Stimulated activated CD4-positive, alpha-beta T cell treated with anti-CD3 and anti-CD28 coated beads, Interleukin-1b, Interleukin-23, amount 100 ng/mL, for 48 hours (primary cell): Measurements from ENCODE around the gene CEBPG.

Source experiments
- DNase-seq: peaks from one replicate; pipeline ENCODE4 v3.0.0-alpha.2; 2020

Gene CEBPG

DNA sequence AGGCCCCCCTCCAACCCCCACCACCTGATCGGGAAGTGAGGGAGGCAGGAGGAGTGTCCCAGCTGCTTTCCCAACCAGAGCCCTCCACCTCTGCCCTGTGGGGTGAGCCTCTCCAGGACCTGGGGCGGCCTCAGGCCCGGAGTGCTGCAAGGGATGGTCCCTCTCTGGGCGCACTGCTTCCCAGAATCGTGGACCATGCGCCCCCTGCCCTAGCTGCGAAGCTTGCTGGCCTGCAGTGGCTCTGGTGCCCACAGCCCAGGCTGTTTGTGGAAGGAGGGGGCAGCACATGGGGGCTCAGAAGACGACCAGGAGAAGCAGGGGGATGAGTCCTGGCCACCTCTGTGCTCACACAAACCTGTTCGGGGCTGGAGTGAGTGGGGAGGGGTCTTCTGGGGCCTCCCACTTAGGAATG lies 33.6 kb downstream of the CEBPG start:
- no peak for DNase-seq

DNA sequence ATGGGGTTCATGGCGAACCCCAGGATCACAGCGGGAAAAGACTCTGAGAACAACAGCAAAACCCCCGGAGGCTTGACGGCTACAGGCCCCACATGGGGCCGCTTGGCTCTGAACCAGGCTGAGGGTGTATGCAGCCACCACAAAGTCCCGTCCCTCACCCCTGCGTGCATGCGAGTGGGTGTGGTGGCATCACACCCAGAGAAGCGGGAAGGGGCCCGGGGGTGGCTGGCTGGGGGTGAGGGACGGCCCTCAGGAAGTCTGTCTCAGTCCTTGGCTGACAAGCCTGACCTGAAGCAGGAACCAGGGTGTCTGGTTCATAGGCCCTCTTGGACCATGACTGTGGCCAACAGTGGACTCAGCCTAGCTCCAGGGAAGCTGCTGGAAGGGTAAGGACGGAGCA lies 34.2 kb downstream of the CEBPG start:
- no peak for DNase-seq

DNA sequence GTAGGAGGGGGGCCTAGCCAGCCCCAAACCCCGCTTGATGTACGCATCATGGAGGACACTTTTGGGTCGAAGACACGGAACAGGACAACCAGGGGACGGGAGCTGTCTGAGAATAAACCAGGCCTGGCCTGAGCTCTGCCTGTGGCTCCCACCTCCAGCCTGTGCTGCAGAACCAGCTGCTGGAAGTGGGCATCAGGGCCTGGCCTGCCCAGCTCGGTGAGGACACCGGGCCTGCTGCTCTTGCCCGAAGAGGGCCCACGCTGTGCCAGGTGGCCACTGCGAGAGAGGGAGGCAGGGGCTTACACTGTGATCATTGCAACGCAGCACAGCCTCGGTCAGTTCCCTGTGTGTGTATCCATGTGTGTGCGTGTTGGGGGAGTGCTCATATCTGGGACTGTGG lies 34.6 kb downstream of the CEBPG start:
- no peak for DNase-seq

DNA sequence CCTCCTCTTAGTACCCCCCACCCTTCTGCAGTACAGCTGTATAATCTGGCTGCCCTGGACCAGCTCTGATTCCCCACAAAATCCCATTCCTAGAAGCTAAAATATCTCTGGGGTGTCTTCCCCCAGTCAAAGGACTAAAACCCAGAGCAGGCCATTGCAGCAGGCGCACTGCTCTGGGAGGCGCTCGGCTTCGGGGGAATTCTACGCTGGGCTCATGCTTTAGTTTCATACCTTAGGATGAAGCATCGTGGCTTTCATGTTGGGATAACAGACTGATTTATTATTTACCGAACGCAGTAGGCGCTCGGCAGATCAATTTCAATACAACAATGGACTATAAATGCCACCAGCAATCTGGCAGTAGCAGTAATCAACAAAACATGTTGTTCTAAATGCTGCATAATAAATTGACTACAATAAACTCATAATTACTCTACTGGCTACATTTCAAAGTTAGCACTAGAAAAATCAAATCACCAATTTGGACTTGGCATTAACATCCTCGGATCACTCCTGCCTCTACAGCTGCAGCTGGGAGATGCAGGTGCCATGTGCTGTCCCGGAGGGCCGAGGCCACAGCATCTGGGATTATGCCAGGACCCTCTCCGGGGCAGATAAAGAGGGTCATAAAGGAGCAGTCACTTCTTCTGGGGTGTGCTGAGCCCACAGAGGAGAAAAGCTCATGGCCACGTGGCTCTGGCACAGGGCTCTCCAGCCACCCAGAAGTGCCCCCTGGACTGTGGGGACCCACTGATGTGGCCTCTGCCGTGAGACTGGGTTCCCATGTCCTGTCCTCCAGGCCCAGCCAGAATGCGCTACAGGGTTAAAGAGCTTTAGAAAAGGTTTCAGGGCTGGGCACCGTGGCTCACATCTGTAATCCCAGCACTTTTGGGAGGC lies 35.3 kb downstream of the CEBPG start:
- no peak for DNase-seq

DNA sequence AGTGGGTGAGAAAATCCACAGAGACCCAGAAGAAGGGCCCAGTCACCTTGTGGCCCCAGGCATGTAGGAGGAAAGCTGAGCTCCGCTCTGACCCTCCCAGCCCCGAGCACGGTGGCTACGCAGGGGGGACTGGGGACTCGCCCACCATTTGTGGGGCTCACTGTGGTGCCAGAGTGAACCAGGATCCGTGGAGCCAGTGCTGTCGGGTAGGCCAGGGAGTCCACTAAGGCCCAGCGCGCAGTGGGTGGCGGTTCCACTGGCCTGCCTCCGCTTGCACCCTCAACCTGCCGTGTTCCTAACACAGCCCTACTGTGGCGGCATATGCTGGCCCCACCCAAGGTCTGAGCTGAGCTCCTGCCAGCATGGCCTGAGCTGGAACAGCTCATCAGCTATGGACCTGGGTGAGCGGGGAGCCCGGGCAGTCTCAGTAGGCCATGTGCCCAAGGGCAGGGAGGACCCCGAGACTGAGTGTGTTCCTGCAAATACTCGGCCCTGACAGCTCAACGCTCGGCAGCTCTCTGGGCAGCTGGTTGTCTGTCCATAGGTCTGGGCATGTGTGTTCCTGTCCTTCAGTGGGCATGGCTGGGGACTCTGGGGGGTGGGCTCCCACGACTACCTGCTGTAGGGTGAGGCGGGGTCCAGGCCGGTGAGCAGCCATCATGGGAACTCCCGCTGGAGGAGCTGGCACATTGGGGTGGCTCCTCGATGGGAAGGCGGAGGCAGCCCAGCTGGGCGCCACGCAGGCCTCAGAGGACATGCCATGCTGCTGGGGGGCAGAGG lies 36.6 kb downstream of the CEBPG start:
- DNase-seq, result no peak

DNA sequence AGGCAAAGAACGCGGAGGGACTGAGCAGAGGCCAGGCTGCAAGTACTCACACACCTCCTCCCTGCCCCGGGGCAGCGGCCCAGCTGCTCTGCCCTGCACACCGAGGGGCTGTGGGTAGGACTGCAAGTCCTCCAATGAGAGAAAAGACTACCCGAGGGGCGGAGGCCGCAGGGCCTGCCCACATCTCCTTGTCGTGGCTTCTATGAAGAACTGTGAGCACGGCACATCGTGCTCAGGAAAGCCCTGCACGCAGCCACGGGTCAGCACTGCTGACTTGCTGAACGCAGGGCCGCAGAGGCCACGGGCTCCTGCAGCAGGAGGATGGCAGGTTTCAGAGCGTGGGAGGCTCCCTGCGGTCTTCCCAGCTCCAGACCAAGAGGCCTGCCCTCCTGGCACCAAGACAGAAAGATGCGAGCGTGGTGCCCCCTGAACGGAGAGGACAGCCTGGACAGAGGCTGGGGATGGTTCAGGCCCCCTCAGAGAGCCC lies 37.4 kb downstream of the CEBPG start:
- DNase-seq, result no peak

DNA sequence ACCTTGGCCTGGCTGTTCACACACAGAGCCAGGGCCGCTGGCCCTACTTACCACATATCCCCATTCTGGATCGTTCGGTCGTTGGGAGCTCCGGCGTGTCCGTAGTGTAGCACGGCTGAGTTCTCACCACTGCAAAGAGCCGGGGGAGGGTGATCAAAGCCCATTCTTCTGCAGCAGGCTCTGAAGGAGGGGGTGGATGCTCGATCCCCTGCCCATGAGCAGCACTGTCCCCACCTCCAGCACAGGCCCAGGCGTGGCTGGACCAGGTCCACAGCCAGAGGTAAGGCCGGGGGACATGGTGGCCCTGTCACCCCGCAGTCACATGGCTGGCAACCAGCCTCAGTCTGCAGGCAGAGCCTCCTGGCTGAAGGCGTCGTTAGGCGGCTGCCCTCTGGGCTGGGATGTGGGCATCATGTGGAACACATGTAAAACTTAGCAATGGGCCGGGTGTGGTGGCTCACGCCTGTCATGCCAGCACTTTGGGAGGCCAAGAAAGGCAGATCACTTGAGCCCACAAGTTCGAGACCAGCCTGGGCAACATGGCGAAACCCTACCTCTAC lies 38.2 kb downstream of the CEBPG start:
- no peak for DNase-seq

DNA sequence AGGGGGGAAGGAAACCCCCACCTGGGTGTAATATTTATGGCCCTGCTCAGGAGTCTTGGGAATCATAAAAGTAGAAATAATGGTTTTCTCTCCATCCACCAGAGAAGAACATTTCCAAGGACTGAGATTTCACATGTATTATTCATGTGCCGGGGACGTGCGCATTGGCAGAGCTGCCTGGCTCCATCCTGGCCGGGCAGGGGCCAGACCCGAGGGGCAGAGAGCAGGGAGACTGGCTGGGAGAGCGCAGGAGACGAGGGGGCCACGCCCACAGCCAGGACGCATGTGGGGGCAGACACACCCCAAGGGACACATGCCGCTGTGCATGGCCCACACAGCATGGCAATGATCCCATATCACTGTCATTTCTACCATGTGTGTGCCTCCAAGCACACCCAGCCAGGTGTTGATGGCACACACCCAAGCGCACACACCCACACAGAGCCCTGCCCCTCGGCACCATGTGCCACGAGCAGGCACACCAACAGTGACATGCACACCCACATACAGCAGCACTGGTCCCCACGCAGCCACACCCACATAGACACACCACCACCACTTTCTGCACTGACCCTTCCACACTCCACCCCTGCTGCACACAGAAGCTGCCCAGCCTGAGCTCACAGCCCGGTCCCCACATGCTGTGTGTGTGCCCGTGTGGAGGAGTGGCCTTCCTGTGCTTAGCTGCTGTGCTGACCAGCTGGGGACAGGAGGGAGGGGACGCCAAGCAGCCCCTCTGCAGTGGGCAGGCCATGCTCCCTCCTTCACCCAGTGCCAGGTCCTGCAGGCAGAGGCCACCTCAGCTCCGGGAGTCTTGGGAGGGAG lies 39.3 kb downstream of the CEBPG start:
- no peak for DNase-seq

DNA sequence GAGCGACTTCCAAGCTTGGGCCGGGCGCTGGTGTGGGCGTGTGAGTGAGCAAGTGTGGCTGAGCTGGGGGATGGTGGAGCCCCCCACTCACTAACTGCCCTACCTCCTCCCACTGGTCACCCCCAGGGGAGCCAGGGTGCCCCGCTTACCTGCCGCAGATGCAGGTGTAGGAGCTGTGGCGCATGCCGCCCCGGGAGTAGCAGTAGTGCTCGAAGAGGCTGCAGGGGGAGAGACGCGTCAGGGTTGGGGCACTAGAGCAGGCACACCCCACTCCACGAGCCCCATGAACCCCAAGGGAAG lies 39.9 kb downstream of the CEBPG start:
- no peak for DNase-seq

DNA sequence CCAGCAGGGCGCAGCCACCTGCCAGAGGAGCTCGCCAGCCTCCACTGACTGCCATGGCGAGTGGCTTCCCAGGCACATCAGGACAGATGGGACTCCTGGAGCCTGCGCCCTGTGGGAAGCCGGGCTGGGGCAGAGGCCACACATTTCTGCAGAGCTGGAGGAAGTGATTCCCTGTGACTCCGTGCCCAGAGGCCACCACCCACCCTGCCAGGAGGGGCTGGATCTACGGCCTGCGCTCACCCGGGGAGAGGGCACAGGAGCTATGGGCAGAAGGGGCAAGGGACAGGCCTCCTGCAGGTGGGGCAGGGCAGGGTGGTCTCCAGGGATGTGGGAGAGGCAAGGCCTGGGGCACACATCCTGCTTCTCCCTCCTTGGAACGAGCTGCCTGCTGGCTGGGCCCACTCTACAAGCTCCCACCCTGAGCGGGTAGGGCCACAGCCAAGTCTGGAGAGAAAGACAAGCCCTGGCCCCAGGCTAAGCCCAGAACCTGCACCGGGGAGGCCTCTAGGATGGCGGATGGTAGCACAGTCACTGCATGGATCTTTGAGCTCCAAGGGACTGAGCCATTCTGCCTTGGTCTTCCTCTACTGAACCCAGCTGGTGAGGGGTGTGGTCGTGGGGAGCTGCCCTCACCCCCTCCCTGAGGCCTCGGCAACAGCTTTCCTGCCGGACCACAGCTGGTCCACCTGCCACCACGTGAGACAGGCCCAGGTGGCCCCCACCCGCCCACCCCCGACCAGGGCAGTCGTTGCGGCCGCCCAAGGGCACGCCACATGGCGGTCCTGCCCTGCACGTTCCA lies 40.6 kb downstream of the CEBPG start:
- no peak for DNase-seq

DNA sequence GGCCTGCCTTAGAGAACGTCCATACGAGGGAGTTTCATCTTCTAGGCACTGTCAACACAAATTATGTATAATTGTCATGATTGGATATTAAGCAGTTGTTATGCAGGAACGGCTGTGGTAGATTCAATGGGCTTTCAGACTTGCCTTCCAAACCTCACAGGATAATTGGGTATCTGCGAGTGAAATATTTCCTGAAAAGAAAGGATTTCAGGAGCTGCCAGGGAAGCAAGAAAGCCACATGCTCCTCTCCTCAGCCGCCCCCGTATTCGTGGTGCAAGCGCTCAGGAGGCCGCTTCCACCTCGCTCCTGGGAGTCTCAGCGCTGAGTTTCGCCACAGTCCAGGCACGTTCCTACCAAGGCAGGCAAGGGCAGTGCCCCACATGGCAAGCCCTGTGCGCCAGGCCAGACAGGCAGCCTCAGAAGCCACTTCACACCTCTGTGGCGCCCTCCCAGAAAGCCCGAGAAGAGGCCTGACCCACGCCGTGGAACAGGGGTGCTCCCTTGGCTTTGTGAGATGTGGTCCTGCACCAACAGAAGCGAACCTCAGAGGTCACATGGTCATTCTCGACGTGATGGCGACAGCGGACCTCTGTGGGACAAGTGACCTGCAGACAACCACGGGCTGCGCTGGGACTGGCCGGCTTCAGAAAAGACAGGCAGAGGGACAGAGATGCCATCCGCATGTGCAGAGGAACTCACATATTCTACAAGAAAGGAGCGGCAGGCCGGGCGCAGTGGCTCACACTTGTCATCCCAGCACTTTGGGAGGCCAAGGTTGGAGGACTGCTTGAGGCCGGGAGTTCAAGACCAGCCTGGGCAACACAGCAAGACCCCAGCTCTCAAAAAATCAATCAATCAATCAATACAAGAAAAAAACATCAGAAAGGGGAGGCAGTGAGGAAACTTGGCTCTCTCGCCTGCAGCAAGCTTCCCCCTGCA lies 41.4 kb downstream of the CEBPG start:
- no peak for DNase-seq

DNA sequence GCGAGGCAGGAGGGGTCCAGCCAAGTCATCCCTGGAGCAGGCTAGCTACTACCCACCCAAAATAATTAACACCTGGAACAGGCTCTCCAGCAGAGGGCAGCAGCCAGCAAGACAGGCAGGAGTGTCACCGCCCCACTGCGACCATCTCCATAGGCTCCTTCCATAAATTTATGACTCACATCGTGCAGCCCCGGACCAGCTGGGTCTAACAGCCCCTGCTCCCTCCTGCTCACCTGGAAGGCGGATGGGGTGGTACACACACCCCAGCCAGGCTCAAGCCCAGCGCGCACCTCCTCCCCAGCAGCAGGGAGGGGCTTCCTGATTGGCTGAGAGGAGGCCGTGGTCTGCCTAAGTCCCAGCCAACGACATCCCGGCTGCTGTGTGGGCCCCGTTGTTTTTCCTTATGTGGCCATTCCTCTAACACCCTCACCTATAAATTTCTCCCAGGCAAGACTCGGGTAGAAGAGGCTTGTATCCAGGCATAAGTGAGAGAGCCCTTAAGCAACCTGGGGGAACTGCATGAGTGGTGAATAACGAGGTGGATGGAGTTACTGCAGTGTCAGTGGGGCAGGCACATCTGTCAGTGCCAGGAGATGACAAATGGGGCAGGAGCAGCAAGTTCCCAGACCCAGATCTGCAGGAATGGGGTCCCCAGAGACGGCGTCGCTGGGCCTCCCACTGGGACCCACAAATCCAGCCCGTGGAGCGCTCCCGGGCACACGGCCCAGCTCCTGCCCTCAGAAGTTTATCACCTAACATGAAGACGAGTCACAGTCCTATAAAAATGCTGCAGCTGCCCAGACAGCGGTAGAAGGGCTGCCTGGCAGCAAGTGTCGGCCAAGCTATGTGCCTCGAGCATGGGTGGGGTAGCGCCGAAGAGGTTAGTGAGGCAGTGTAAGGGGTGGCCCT lies 43.1 kb downstream of the CEBPG start:
- DNase-seq, result peak; percentile 65

DNA sequence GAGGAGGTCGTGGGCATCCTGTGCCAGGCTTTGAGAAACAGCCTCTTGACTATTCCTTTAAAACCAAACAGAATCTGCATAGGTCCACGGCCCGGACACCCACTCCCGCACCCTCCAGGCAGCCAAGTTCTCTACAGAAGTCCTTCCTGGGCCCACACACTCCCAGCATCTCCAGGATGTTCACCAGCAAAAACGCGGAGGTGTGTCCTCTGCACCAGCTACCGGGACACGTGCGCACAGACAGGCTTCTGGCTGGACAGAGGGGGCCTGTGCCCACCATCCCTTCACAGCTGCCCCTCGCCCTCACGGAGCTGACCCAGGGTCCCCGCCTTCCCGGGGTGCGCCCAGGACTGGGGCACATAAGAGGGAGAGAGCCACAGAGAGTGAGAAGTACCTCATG lies 44.2 kb downstream of the CEBPG start:
- no peak for DNase-seq

DNA sequence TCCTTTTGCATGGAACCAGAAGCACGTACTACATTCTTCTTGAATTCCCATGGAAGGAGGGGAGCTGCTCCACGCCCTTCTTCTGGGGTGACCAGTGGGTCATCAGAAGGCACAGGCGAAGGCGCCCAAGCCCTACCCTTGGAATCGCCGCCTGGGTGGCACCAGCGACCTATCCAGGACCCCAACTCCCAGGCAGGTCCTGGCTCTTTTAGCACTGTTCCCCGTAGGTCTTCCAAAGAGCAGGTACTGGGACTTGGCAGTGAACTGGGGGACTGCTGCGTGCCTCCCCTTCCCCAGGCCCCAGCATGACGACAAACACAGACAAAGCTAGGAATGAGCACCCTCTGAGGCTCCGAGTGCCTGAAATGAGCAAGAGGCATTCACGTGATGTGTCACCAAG lies 45.0 kb downstream of the CEBPG start:
- DNase-seq, result no peak

DNA sequence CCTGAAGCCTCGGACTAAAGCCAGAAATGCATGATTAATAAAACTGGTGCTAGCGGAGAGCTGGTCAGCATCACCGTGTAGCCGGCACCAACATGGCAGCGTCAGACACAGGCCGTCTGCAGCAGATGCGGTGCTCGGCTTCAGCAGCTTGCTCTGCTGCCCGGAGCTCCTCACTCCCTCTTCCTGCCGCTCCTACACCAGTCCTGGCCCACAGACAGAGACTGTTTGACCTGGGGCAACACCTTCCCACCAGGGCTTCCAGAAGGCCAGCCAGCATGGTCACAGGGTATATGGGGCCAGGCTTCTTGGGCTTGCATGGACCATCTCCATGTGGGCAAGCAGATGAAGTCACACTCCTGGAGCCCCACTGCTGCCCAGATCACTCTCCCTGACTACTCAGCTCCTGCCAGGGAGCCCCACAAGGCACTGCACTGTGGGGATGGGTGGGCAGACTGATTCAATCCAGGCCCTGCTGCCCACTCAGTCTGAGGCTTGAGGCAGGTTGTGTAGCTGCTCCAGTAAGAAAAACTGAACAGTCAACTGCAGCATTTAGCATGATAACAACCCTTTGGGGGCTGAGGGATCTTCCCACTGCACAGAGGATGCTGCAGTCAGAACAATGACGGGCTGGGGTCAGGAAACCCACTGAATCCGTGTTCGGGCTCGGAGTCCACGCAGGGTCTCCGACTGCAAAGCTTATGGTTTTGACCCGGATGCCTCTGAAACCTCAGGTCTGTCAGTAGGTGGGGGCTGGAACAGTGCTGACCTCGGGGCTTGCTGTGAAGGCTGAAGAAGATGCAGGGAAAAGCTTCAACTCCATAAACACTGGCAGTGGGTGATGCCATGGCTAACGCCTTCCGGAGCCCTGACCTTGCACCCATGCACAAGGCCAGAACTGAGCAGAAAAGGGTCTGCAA lies 45.6 kb downstream of the CEBPG start:
- DNase-seq, result no peak

DNA sequence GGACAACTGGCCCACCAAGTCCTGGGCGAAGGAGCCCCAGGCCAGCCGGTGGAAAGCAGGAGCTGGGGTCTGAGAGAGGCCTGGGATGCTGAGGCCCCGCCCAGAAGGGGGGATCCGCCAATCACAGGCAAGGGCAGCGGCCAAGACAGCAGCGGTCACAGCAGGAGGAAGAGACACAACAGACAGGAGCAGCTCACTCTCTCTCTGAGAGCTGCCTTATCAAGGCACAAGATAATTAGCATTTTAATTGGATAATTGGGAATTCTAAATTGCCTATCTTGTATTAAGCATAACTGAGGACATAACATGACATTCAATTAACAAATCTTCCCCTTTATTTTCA lies 46.2 kb downstream of the CEBPG start:
- DNase-seq, result no peak

DNA sequence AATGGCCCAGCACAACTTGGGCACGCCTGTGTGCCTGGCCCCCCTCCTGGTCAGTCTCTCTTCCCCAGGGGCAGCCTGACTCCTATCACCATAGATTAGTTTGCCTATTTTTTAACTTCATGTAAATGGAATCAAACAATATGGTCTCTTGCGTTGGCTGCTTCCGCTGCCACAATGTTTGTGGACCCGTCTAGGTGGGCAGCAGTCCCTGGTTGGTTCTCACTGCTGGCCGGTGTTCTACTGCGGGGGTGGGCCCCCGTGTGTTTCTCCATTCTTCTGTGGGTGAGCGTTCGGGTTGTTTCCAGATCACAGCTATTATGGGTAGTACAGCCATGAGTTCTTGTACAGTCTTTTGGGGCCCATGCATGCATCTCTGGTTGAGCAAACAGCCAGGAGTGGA lies 47.3 kb downstream of the CEBPG start:
- DNase-seq, result no peak

DNA sequence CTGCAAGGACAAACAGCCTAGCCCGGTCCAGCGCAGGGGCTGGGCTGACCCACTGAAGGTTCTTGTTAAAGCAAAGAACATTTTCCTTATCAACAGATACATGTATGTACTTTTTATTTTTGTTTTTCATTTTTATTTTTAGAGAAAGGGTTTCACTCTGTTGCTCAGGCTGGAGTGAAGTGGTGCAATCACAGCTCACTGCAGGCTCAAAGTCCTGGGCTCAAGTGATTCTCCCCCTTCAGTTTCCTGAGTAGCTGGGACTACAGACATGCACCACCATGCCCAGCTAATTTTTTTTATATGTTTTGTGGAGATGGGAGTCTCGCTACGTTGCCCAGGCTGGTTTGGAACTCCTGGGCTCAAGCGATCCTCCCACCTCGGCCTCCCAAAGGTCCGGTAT lies 47.9 kb downstream of the CEBPG start:
- DNase-seq, result no peak
